HG02798 (cell line): ENCODE data around the gene PLCL1.
"Not testable (repeated sequence)": the region's sequence is repeated elsewhere in the genome, so short reads cannot be mapped to it uniquely, and the experiment has no call there.

Experiments used
- ATAC-seq: cut with Tn5 transposase; IDR thresholded peaks from one replicate; pipeline ENCODE4 v1.9.1; 2021; ENCODE audit warnings: mild to moderate bottlenecking; ENCODE audit not compliant: unreplicated experiment, poor library complexity

Gene PLCL1

GRCh38 chr2:197805715-197806633 lies 1.6 kb downstream of the PLCL1 start:
- ATAC-seq: no peak

- no peak for ATAC-seq
These were observed 4.7 kb downstream of the PLCL1 start for GRCh38 chr2:197809064-197809463.

- no peak for ATAC-seq
These were observed 5.6 kb downstream of the PLCL1 start for GRCh38 chr2:197810016-197810415.

- ATAC-seq: no peak
These were observed 6.1 kb downstream of the PLCL1 start for GRCh38 chr2:197810491-197810890.

- ATAC-seq: peak; percentile 60
These were observed 8.8 kb downstream of the PLCL1 start for GRCh38 chr2:197813093-197813787.

- ATAC-seq: no peak
These were observed 10.1 kb downstream of the PLCL1 start for GRCh38 chr2:197814526-197814925.

- no peak for ATAC-seq
These were observed 17.3 kb downstream of the PLCL1 start for GRCh38 chr2:197821550-197822289.

- no peak for ATAC-seq
These were observed 17.9 kb downstream of the PLCL1 start for GRCh38 chr2:197822333-197822732.

GRCh38 chr2:197827618-197828017 lies 23.2 kb downstream of the PLCL1 start:
- ATAC-seq: no peak

- no peak for ATAC-seq
These were observed 24.2 kb downstream of the PLCL1 start for GRCh38 chr2:197828464-197829135.

GRCh38 chr2:197834771-197835170 lies 30.4 kb downstream of the PLCL1 start:
- ATAC-seq: not testable (repeated sequence)

GRCh38 chr2:197835293-197835692 lies 30.9 kb downstream of the PLCL1 start:
- no peak for ATAC-seq

GRCh38 chr2:197838036-197838435 lies 33.6 kb downstream of the PLCL1 start:
- ATAC-seq: peak; percentile 98

- no peak for ATAC-seq
These were observed 34.2 kb downstream of the PLCL1 start for GRCh38 chr2:197838579-197838978.

- no peak for ATAC-seq
These were observed 34.9 kb downstream of the PLCL1 start for GRCh38 chr2:197839327-197839726.

- no peak for ATAC-seq
These were observed 35.5 kb downstream of the PLCL1 start for GRCh38 chr2:197839856-197840255.

- ATAC-seq: no peak
These were observed 41.7 kb downstream of the PLCL1 start for GRCh38 chr2:197846128-197846527.

- ATAC-seq: no peak
These were observed 42.4 kb downstream of the PLCL1 start for GRCh38 chr2:197846777-197847176.

GRCh38 chr2:197847651-197848401 lies 43.4 kb downstream of the PLCL1 start:
- ATAC-seq: peak; percentile 69

- ATAC-seq: no peak
These were observed 44.2 kb downstream of the PLCL1 start for GRCh38 chr2:197848602-197849001.
